IPS DF 19.7 (cell line): Measurements from ENCODE around the gene KAZN.
A peak's percentile ranks its signal among the peaks of the same experiment; 100 is the strongest.

Source experiments
- DNase-seq: peaks from one replicate; pipeline ENCODE4 v3.0.0-alpha.2; 2013; ENCODE audit warnings: low read depth, low spot score

The KAZN gene

GRCh38 chr1:14741532-14741931 lies 143.0 kb downstream of the KAZN start:
- DNase-seq, result no peak

- peak; percentile 85 for DNase-seq
These were observed 143.9 kb downstream of the KAZN start for GRCh38 chr1:14742181-14742980.

GRCh38 chr1:14743368-14743767 lies 144.9 kb downstream of the KAZN start:
- no peak for DNase-seq

GRCh38 chr1:14745001-14745720 lies 146.7 kb downstream of the KAZN start:
- DNase-seq, result no peak

DNA sequence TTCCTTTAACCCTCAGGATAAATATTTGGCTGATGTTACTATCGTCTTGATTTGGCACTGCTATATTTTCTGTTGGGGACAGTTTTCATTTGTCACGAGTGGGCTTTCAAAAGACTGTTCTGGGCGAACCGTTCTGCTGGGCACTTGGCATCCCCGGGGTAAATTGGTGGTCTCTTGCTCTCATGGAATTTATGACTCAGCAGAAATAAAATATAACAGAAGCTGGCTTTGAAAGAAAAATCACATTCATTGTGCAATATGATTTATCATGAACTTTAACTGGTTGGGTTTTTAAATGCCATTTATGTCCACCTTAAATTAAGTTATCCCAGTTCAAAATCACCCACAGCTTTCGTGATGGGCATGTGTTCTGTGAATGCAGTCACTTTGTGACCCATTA lies 147.3 kb downstream of the KAZN start:
- DNase-seq, result no peak

- DNase-seq, result no peak
These were observed 147.9 kb downstream of the KAZN start for GRCh38 chr1:14746393-14746792.

- no peak for DNase-seq
These were observed 149.7 kb downstream of the KAZN start for GRCh38 chr1:14748151-14748550.

GRCh38 chr1:14748977-14749376 lies 150.5 kb downstream of the KAZN start:
- DNase-seq, result no peak

- DNase-seq, result no peak
These were observed 152.0 kb downstream of the KAZN start for GRCh38 chr1:14750490-14750889.

- no peak for DNase-seq
These were observed 157.2 kb downstream of the KAZN start for GRCh38 chr1:14755518-14756252.

- no peak for DNase-seq
These were observed 158.3 kb downstream of the KAZN start for GRCh38 chr1:14756589-14757285.

DNA sequence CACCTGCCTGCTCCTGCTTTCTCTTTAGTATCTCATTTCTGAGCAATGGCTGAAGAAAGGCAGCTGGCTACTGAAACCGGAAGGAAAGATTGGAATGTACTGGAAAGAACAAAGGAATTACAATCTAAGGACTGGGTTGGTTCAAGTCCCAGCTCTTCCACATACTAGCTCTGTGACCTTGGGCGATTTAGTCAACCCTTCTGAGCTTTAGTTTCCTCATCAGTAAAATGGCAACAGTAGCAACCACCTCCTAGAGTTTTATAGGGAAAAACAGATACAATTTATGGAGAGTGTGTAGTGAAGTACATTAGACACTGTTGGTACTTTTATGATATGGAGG lies 158.8 kb downstream of the KAZN start:
- no peak for DNase-seq

- no peak for DNase-seq
These were observed 160.7 kb downstream of the KAZN start for GRCh38 chr1:14759042-14759818.

DNA sequence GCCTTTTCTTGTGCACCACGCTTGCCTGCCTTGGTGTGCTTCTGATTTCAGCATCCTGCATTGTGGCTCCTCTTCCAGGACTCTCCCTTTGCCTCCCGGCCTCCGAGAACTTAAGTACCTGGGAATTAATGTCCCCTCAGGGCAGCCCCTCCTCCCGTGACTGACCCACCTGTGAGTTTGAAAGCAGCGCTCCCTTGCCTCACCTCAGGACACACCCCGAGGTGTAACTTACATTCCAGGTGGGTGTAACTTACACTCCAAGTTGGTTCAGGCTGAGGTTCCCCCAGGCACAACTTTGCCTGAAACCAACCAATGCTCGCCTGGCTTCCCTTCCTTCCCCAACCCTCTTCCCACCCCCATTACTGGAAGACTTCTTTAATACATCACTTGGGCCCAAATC lies 161.4 kb downstream of the KAZN start:
- no peak for DNase-seq

- no peak for DNase-seq
These were observed 162.3 kb downstream of the KAZN start for GRCh38 chr1:14760780-14761179.

DNA sequence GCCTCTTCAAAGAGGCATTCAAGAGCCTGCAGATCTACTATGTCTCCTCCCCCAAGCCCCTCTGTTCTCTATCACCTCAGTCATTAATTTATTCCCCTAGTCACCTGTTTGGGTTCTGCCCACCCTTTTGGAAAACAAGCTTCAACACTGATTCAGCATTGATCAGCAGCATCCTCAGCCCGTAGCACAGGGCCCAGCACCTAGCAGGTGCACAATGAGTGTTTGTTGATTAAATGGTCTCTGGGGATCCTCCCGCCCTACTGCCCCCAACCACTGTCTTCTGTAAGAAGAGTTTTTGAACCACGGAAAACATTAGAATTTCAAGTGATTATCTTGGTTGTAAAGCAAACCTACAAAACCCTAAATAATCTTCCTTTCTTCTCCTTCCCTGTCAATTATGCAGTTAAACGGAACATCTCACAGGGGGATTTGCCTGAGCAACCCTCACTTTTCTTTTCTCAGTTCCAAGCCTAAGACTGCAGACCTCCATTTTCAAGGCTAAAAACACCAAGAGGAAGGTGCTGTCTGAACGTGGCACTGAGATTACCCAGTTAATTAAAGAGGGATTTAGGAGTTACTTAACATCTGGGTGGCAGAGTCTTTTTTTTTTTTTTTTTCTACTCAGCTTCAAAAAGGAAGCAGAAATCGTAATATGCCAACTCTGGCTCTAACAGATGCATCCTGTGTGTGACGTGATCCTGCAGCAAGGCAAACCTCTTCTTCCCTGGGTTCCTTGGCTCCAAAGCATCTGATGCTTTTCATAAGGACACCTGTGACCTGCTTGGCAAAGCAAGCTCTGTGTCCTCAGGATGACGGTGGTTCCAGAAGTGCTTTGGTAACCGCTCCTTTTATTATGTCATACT lies 163.0 kb downstream of the KAZN start:
- no peak for DNase-seq

GRCh38 chr1:14763977-14764376 lies 165.5 kb downstream of the KAZN start:
- DNase-seq, result no peak

DNA sequence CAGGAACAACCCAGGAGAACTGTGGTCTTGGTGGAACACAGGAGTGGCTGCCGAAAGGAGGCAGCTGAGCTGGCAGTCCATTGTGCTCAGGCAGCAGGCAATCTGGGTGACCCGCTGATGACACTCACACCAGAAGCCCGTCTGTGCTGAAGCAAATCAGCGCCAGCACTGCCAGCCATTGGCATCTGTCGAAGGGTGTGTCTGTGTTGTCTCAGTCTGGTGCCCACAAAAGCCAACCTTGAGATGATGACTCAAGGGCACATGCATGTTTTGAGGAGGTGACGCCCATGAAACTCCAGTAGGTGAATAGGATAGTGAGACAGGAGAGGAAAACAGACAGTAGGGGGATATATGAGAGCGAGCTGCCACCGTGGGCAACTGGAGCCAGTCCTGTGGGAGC lies 167.3 kb downstream of the KAZN start:
- no peak for DNase-seq

- DNase-seq, result no peak
These were observed 168.6 kb downstream of the KAZN start for GRCh38 chr1:14767075-14767474.

GRCh38 chr1:14768582-14769304 lies 170.3 kb downstream of the KAZN start:
- DNase-seq, result no peak
